MM.1S (cell line): ENCODE data around the gene SLC25A26.
"Not testable (repeated sequence)": the region's sequence is repeated elsewhere in the genome, so short reads cannot be mapped to it uniquely, and the experiment has no call there.

ENCODE experiments used
- DNase-seq: peaks from one replicate; pipeline ENCODE4 v3.0.0-alpha.2; 2015
- H2AFZ ChIP-seq: fragments of 300-600 bp; sonication (generic); 2 replicates; pipeline ENCODE4 v1.6.0; 2016; ENCODE audit warnings: antibody characterized with exemption, low read length
- H3F3A ChIP-seq: fragments of 300-600 bp; sonication (generic); 2 replicates; pipeline ENCODE4 v1.6.1; 2016; ENCODE audit warnings: mild to moderate bottlenecking, antibody characterized with exemption, low read length, moderate library complexity, mixed read lengths; ENCODE audit not compliant: insufficient read depth
- H3K27ac ChIP-seq: fragments of 300-600 bp; sonication (generic); 2 replicates; pipeline ENCODE4 v1.5.1; 2016; ENCODE audit warnings: mild to moderate bottlenecking, low read length
- H3K27me3 ChIP-seq: fragments of 300-600 bp; sonication (generic); replicated peaks from 2 replicates; pipeline ENCODE4 v1.6.0; 2016; ENCODE audit warnings: low read length; ENCODE audit not compliant: insufficient read depth
- H3K36me3 ChIP-seq: fragments of 300-600 bp; sonication (generic); replicated peaks from 2 replicates; pipeline ENCODE4 v1.6.1; 2016; ENCODE audit warnings: mild to moderate bottlenecking, low read length, mixed read lengths; ENCODE audit not compliant: insufficient read depth
- H3K4me1 ChIP-seq: fragments of 300-600 bp; sonication (generic); 2 replicates; pipeline ENCODE4 v1.6.1; 2016; ENCODE audit warnings: low read length, mixed read lengths
- H3K4me2 ChIP-seq: fragments of 300-600 bp; sonication (generic); 2 replicates; pipeline ENCODE4 v1.6.0; 2016; ENCODE audit warnings: low read depth, low read length
- H3K4me3 ChIP-seq: fragments of 300-600 bp; sonication (generic); 2 replicates; pipeline ENCODE4 v1.5.1; 2016; ENCODE audit warnings: low read length, mixed read lengths
- H3K79me2 ChIP-seq: fragments of 300-600 bp; sonication (generic); 2 replicates; pipeline ENCODE4 v1.6.1; 2016; ENCODE audit warnings: mixed run types, low read length, mixed read lengths
- H3K9ac ChIP-seq: fragments of 300-600 bp; sonication (generic); 2 replicates; pipeline ENCODE4 v1.6.1; 2016; ENCODE audit warnings: low read length, mixed read lengths
- H3K9me2 ChIP-seq: fragments of 300-600 bp; sonication (generic); replicated peaks from 2 replicates; pipeline ENCODE4 v1.6.1; 2016; ENCODE audit warnings: mild to moderate bottlenecking, low read length, mixed read lengths; ENCODE audit not compliant: insufficient read depth
- H3K9me3 ChIP-seq: fragments of 300-600 bp; sonication (generic); replicated peaks from 2 replicates; pipeline ENCODE4 v1.6.1; 2016; ENCODE audit warnings: mild to moderate bottlenecking, low read length, mixed read lengths; ENCODE audit not compliant: insufficient read depth
- H4K20me1 ChIP-seq: fragments of 300-600 bp; sonication (generic); 2 replicates; pipeline ENCODE4 v1.6.1; 2016; ENCODE audit warnings: mild to moderate bottlenecking, low read length, moderate library complexity, mixed read lengths; ENCODE audit not compliant: insufficient read depth
- EZH2 ChIP-seq: fragments of 300-600 bp; sonication (generic); optimal IDR thresholded peaks from 2 replicates; pipeline ENCODE3; 2017; ENCODE audit warnings: low read depth, mild to moderate bottlenecking, antibody characterized with exemption, low read length, mixed read lengths
- EZH2phosphoT487 ChIP-seq: fragments of 300-600 bp; sonication (generic); IDR thresholded peaks from 2 replicates; pipeline ENCODE4 v1.6.1; 2018; ENCODE audit warnings: antibody characterized with exemption, low read length
- TF ChIP-seq, protein P1 (sequence below): fragments of 300-600 bp; sonication (generic); IDR thresholded peaks from 2 replicates; pipeline ENCODE4 v1.5.1; 2016; ENCODE audit warnings: antibody characterized with exemption, low read length, mixed read lengths

The SLC25A26 gene

DNA sequence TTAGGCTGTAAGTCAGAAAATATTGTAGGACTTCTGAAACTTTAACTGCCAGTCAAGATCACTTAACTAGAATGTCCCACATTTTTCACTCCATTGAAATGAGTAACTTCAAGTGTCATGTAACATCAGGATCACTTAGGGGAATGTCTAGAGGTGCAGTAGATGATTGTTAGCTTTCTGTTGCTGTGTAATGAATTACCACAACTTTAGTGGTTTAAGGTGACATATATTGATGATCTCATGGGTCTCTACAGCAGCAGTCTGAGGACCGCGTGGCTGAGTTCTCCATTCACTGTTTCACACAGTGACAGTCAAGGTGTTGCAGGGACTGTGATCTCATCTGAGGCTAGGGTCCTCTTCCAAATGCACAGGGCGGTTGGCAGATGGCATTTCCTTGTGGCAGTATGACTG lies 82.7 kb downstream of the SLC25A26 start:
- TF ChIP-seq, protein P1, sequence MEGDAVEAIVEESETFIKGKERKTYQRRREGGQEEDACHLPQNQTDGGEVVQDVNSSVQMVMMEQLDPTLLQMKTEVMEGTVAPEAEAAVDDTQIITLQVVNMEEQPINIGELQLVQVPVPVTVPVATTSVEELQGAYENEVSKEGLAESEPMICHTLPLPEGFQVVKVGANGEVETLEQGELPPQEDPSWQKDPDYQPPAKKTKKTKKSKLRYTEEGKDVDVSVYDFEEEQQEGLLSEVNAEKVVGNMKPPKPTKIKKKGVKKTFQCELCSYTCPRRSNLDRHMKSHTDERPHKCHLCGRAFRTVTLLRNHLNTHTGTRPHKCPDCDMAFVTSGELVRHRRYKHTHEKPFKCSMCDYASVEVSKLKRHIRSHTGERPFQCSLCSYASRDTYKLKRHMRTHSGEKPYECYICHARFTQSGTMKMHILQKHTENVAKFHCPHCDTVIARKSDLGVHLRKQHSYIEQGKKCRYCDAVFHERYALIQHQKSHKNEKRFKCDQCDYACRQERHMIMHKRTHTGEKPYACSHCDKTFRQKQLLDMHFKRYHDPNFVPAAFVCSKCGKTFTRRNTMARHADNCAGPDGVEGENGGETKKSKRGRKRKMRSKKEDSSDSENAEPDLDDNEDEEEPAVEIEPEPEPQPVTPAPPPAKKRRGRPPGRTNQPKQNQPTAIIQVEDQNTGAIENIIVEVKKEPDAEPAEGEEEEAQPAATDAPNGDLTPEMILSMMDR = no peak
- TF ChIP-seq EZH2 (no peak), EZH2phosphoT487 (no peak)
- H4K20me1 ChIP-seq = no peaks in the 10 kb centered on the region
- no peak overlapping the region for H3K4me2 ChIP-seq
- no peaks in the 10 kb centered on the region for H3K27me3 ChIP-seq
- no peak for DNase-seq
- no peaks in the 10 kb centered on the region for H3K36me3 ChIP-seq
- no peaks in the 10 kb centered on the region for H3K9me2 ChIP-seq
- H2AFZ ChIP-seq = no peak overlapping the region
- H3K4me1 ChIP-seq = 0 out of 2 replicates have a peak, but pooled peaks cover 2% of the 10 kb centered on the region
- no peaks in the 10 kb centered on the region for H3F3A ChIP-seq
- H3K27ac ChIP-seq = no peak overlapping the region
- no peak overlapping the region for H3K9ac ChIP-seq
- H3K4me3 ChIP-seq = no peak overlapping the region
- no peaks in the 10 kb centered on the region for H3K79me2 ChIP-seq
- H3K9me3 ChIP-seq = no peaks in the 10 kb centered on the region

DNA sequence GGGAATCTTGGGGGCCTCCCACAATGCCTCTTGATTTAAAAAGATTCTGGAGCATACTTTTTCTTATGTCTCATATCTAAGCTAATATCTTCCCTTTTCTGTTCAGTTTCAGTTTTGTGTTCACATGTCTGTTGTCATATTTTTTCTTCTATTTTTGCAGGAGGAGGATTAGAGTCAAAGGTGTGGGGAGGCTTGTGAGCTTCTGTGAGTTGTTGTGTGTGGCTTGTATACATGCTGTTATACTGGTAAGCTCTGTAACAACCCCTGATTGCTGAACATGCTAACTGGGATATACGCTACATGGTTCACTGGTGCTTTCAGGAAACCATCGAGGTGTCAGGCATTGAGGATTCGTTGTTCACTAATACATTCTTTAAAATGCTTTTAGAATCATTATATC lies 83.5 kb downstream of the SLC25A26 start:
- Histone ChIP-seq H2AFZ (no peak overlapping the region), H3K4me1 (no peaks in the 10 kb centered on the region), H3K27ac (no peak overlapping the region)

DNA sequence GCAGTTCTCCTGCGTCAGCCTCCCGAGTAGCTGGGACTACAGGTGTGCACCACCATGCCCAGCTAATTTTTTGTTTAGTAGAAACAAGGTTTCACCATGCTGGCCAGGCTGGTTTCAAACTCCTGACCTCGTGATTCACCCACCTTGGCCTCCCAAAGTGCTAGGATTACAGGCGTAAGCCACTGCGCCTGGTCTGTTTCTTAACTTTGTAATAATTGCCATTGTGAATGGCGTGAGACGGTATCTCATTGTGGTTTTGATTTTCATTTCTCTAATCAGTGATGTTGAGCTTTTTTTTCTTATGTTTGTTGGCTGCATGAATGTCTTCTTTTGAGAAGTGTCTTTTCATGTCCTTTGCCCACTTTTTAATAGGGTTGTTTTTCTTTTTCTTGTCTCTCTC lies 85.3 kb downstream of the SLC25A26 start:
- H3K4me1 ChIP-seq, H3K9ac ChIP-seq, DNase-seq, H3K4me2 ChIP-seq, H3K9me2 ChIP-seq, H3K36me3 ChIP-seq, H3K27me3 ChIP-seq, H3F3A ChIP-seq, H2AFZ ChIP-seq, H4K20me1 ChIP-seq, H3K27ac ChIP-seq, H3K4me3 ChIP-seq, H3K9me3 ChIP-seq, H3K79me2 ChIP-seq: not testable (repeated sequence)

More for the DNA sequence above, 83.5 kb downstream of the SLC25A26 start:
- Histone ChIP-seq H3K9ac (no peak overlapping the region), H3K9me3 (no peaks in the 10 kb centered on the region), H4K20me1 (no peaks in the 10 kb centered on the region), H3K36me3 (no peaks in the 10 kb centered on the region), H3K27me3 (no peaks in the 10 kb centered on the region), H3K79me2 (no peaks in the 10 kb centered on the region), H3K4me3 (no peak overlapping the region), H3K4me2 (no peak overlapping the region), H3F3A (no peaks in the 10 kb centered on the region), H3K9me2 (no peaks in the 10 kb centered on the region)
- DNase-seq = no peak
- TF ChIP-seq, protein P1 = no peak
- no peak for TF ChIP-seq EZH2phosphoT487
- TF ChIP-seq EZH2 = no peak

DNA sequence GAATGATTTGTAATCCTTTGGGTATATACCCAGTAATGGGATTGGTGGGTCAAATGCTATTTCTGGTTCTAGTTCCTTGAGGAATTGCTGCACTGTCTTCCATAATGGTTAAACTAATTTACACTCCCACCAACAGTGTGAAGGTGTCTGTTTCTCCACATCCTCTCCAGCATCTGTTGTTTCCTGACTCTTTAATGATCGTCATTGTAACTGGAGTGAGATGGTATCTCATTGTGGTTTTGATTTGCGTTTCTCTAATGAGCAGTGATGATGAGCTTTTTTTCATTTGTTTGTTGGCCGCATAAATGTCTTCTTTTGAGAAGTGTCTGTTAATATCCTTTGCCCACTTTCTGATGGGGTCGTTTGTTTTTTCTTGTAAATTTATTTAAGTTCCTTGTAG lies 86.2 kb downstream of the SLC25A26 start:
- not testable (repeated sequence) for H3K4me2 ChIP-seq, H3K4me3 ChIP-seq, DNase-seq, H3K27ac ChIP-seq, H3K9me2 ChIP-seq, H3K27me3 ChIP-seq, H3F3A ChIP-seq, H2AFZ ChIP-seq, H3K4me1 ChIP-seq, H3K9me3 ChIP-seq, H3K79me2 ChIP-seq, H3K36me3 ChIP-seq, H4K20me1 ChIP-seq, H3K9ac ChIP-seq
